Loucy (cell line): ENCODE data around the gene PRTFDC1.

Source experiments
- CTCF ChIP-seq: fragments of 200-600 bp; sonication (generic); conservative IDR thresholded peaks from 2 replicates; pipeline ENCODE4 v1.5.1; 2014; ENCODE audit warnings: mild to moderate bottlenecking, antibody characterized with exemption, low read length
- EZH2phosphoT487 ChIP-seq: fragments of 200-600 bp; IDR thresholded peaks from 2 replicates; pipeline ENCODE4 v1.6.1; 2018; ENCODE audit warnings: antibody characterized with exemption, mild to moderate bottlenecking, moderate library complexity, borderline replicate concordance

DNA sequence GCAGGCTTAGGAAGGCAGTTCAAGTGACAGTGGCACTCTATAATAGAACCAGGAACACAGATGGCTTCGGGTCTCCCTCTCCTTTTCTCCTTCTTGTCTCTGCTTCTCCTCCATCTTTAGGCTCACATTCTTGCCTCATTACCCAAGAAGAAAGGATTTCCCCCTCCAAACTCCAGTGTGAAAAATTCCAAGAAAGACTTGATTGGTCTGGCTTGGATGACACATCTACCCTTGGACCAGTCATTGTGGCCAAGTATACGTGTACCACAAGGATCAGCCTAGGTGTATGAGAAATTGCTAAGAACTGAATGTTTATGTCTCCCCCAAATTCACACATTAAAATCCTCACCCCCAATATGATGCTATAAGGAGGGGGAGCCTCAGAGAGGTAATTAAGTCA is 53.9 kb downstream of the PRTFDC1 start:
- TF ChIP-seq CTCF (no peak), EZH2phosphoT487 (no peak)
